Mammary epithelial cell (primary cell): Measurements from ENCODE around the gene POTEI.
"Not testable (repeated sequence)": the region's sequence is repeated elsewhere in the genome, so short reads cannot be mapped to it uniquely, and the experiment has no call there.

Experiments
- EZH2 ChIP-seq: IDR thresholded peaks from 2 replicates; pipeline ENCODE4 v1.6.1; 2012; ENCODE audit warnings: low read length, inconsistent platforms, borderline replicate concordance
- TF ChIP-seq, protein P1 (sequence below), 2 donors: IDR thresholded peaks in 1 of 2; conservative IDR thresholded peaks in 1 of 2; 2 replicates each; pipeline ENCODE4 v1.5.1; 2011 to 2012; ENCODE audit warnings: inconsistent platforms in 2 of 2, low read length in 2 of 2, mild to moderate bottlenecking in 2 of 2, control low read depth in 1 of 2, low read depth in 1 of 2; ENCODE audit not compliant: insufficient read depth in 1 of 2; ENCODE audit errors: extremely low read depth in 1 of 2

DNA sequence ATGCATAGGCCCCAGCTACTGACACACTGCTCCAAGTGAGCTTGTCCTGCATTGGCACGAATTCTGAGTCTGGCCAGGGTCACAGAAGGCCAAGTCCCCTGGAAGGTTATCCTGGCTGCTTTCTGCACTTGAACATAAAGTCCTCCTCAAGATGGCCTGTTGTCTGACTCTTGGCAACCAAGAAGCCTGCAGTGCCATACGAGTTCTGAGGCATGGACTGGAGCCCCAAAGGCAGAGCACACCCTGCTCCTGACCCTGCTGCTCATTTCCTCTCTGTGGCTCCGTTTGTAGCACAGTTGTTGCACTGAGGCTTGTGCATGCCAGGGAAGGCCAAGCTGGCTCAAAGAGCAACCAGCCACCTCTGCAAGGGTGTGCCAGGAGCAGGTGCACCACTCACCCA lies 57.9 kb downstream of the POTEI start:
- TF ChIP-seq, protein P1, sequence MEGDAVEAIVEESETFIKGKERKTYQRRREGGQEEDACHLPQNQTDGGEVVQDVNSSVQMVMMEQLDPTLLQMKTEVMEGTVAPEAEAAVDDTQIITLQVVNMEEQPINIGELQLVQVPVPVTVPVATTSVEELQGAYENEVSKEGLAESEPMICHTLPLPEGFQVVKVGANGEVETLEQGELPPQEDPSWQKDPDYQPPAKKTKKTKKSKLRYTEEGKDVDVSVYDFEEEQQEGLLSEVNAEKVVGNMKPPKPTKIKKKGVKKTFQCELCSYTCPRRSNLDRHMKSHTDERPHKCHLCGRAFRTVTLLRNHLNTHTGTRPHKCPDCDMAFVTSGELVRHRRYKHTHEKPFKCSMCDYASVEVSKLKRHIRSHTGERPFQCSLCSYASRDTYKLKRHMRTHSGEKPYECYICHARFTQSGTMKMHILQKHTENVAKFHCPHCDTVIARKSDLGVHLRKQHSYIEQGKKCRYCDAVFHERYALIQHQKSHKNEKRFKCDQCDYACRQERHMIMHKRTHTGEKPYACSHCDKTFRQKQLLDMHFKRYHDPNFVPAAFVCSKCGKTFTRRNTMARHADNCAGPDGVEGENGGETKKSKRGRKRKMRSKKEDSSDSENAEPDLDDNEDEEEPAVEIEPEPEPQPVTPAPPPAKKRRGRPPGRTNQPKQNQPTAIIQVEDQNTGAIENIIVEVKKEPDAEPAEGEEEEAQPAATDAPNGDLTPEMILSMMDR (conservative IDR thresholded peaks at IDR 0.05 in 1 of 2, IDR thresholded peaks at IDR 0.05 in 1 of 2; ENCODE audit: extremely low read depth in 1 of 2, insufficient read depth in 1 of 2, low read depth in 1 of 2, low read length in 2 of 2), result not testable (repeated sequence)
- not testable (repeated sequence) for TF ChIP-seq EZH2
